Naive B cell (primary cell): ENCODE data around the gene KLHL35. TPM values are rescaled to one million over a fixed set of nuclear protein-coding genes. Genes with fewer than 3 reads are reported as not detected.
A peak's percentile ranks its signal among the peaks of the same experiment; 100 is the strongest.

Experiments used
- ATAC-seq, 2 donors: fragments of 150-1000 bp; cut with Tn5 transposase; 2 replicates each; pipeline ENCODE4 v1.10.0; 2021; ENCODE audit warnings: low read depth in 2 of 2, mild to moderate bottlenecking in 2 of 2, moderate library complexity in 2 of 2
- DNase-seq: peaks from one replicate; pipeline ENCODE4 v3.0.0; 2022
- H3K27ac Mint-ChIP-seq, 6 donors: one replicate each; pipeline ENCODE4 v1.8.0; 2020 to 2022; ENCODE audit warnings: mild to moderate bottlenecking in 6 of 6, mixed read lengths in 6 of 6, moderate library complexity in 5 of 6, inconsistent platforms in 2 of 6
- H3K27me3 Mint-ChIP-seq, 3 donors: one replicate each; pipeline ENCODE4 v1.8.0; 2021 to 2022; ENCODE audit warnings: mixed read lengths in 3 of 3, mild to moderate bottlenecking in 1 of 3
- H3K36me3 Mint-ChIP-seq, 2 donors: one replicate each; pipeline ENCODE4 v1.8.0; 2020 to 2022; ENCODE audit warnings: mixed read lengths in 2 of 2, inconsistent platforms in 1 of 2, mild to moderate bottlenecking in 1 of 2
- H3K4me1 Mint-ChIP-seq, 3 donors: one replicate each; pipeline ENCODE4 v1.8.0; 2020 to 2022; ENCODE audit warnings: mixed read lengths in 3 of 3, inconsistent platforms in 1 of 3, mild to moderate bottlenecking in 1 of 3, moderate library complexity in 1 of 3
- H3K4me3 Mint-ChIP-seq, 8 donors: one replicate each; pipeline ENCODE4 v1.8.0; 2020 to 2022; ENCODE audit warnings: mild to moderate bottlenecking in 8 of 8, mixed read lengths in 8 of 8, moderate library complexity in 8 of 8, inconsistent platforms in 2 of 8
- H3K9me3 Mint-ChIP-seq, 7 donors: one replicate each; pipeline ENCODE4 v1.8.0; 2020 to 2022; ENCODE audit warnings: mixed read lengths in 7 of 7, mild to moderate bottlenecking in 5 of 7, inconsistent platforms in 2 of 7, moderate library complexity in 1 of 7
- polyA plus RNA-seq, 6 donors: library from polyadenylated mRNA; unstranded; fragments of 300-500 nt; fragmentation: Illumina TruSeq; gene quantifications; one replicate each; pipeline ENCODE4 v1.2.3, GENCODE V29; 2021; ENCODE audit warnings: low read depth in 6 of 6

The KLHL35 gene
- polyA plus RNA-seq, 6 donors from 2014 or later = 0.48 to 0.74 TPM; not detected in 4

DNA sequence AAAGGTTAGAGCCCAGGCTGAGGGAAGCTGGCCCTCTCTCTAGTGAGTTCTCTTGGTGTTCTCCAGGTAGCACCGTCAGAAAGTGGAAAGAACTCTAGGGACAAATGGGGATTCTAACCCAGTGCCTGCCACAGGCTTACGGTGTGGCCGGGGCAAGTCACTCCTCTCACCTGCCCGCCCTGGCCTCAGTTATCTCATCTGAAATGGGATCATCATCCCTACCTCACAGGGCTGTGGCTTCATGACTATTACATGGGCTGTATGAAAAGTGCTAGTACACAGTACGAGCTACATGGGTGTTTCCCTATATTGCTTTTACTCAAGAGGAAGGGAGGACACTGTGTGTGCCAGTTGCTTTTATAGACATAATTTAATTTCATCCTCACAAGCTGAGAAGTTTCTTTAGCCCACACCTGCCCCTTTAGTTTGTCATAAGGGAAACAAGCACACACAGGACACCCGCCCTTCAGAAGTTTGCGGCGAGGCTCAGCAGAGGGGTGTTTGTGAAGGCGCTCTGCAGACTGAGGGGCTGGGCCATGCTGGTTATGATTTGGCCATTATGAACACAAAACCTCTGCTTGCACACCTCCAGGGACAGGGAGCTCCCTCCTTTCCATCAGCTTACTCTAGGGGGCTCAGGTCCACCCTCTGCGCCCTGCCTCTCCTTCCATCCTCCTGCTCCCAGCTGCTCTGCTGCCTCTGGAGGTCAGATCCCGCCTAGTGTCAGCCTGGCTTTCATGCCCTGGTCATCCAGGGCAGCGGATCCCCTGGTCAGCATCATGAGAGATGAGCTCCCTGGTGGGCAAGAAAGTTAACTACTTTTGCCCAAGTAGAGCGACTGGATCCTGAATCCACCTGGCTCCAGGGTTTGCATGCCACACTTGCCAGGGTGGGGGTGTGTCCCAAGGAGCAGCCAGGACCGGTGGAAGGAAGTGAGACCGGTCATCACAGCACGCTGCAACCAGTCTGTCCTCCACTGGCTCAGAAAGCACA lies 1.2 kb downstream of the KLHL35 start:
- Mint-ChIP-seq H3K4me3 (peak overlapping the region; percentile 56 to 87 (median 66)), H3K27me3 (peaks cover 52 to 82% (median 72%) of the 10 kb centered on the region in 3 donors), H3K4me1 (peaks cover 22 to 26% (median 24%) of the 10 kb centered on the region in 3 donors), H3K27ac (no peak overlapping the region), H3K9me3 (peaks cover 0 to 9% (median 3%) of the 10 kb centered on the region in 7 donors), H3K36me3 (peaks cover 0 to 9% of the 10 kb centered on the region in 2 donors)
- no peak for ATAC-seq
- no peak for DNase-seq

DNA sequence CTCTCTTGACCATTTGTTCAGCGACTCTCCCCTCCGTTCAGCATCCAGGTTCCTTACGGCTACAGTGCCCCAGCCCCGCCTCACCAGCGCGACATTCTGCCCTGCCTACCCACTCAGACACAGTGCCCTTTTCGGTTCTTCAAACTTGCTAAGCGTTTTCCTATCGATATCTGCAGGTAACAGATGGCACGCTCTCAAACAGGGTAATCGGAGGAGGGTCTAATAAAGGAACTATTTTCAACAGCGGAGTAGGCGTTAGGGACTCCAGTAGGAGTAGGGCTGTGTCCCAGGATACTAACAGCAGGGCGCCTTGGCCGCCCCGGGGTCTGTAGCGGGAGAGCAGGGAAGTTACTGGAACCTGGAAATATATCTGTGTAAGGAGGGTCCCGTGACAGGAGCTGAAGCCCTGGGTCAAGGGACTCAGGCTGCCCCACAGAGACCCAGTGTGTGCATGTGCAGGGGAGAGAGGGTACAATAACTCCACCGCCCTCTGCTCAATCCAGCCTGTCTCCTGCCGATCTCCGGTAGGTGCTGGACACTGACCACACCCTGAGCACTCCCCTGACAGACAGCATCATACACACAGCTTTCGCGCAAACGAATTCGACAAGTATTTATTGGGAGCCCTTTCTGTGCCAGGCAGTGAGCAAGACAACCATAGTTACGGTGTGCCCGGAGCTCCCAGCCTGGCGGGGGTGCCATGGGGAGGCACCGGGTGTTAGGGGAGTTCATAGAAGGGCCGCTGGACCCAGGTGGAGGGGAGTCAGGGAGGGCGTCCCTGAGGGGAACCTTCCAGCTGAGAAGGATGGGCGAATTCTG lies 2.1 kb downstream of the KLHL35 start:
- H3K27ac Mint-ChIP-seq = peak overlapping the region in 2 of 6 donors; percentile 32 to 74
- H3K9me3 Mint-ChIP-seq = peaks cover 0 to 9% (median 3%) of the 10 kb centered on the region in 7 donors
- ATAC-seq = peak; percentile 13 to 18
- DNase-seq = no peak
- H3K4me3 Mint-ChIP-seq = peak overlapping the region; percentile 74 to 95 (median 86)
- peaks cover 22 to 26% (median 24%) of the 10 kb centered on the region in 3 donors for H3K4me1 Mint-ChIP-seq
- peaks cover 0 to 9% of the 10 kb centered on the region in 2 donors for H3K36me3 Mint-ChIP-seq
- peaks cover 43 to 85% (median 72%) of the 10 kb centered on the region in 3 donors for H3K27me3 Mint-ChIP-seq

DNA sequence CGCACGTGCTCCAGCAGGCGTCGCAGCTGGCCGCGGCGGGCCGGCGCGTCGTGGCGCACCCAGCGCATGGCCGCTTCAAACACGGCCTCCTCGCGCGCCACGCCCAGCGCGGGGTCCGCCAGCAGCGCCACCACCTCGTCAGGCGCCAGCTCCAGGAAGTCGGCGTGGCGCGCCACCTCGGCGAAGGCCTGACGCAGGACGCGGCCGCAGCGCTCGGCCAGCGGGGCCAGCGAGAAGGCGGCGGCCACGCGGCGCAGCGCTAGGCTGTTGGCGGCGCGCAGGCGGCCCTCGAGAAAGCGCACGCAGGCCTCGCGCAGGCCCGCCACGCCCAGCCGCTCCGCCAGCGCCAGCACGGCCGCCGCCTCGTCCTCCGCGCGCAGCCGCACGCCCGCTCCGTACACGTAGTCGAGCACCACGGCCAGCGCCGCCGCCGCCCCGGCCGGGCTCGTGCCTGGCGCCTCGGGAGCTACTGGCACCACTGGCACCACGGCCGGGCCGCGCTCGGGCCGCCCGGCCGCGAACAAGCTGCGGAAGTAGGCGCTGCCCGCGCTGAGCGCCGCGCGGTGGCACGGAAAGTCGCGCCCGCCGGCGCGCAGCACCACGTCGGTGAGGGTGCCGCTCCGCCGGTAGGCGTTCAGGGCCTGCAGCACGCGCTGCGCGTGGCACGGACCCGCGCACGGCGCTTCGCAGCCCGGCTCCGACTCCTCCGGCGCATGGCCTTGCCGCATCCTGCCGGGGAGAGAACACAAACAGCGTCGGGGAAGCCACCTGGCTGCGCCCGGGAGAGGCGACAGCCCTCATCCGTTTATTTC lies 2.9 kb downstream of the KLHL35 start:
- Mint-ChIP-seq H3K4me1 (peaks cover 22 to 26% (median 24%) of the 10 kb centered on the region in 3 donors), H3K4me3 (peak overlapping the region; percentile 80 to 95 (median 86)), H3K27me3 (peaks cover 40 to 77% (median 72%) of the 10 kb centered on the region in 3 donors), H3K9me3 (peaks cover 0 to 9% (median 3%) of the 10 kb centered on the region in 7 donors), H3K36me3 (peaks cover 0 to 9% of the 10 kb centered on the region in 2 donors), H3K27ac (peak overlapping the region in 2 of 6 donors; percentile 32 to 74)
- peak; percentile 42 for DNase-seq
- peak; percentile 50 to 54 for ATAC-seq

DNA sequence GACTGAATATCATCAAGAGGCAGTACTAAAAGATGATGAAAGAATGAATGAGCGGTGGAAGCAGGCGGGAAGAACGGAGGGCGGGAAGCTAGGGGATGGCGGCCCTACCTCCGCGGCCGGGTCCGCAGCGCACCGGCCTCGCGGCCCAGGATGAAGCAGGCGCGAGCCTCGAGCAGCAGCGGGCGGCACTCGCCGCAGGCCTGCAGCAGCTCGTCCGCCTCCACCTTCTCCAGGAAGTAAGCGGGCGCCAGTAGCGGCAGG lies 3.4 kb downstream of the KLHL35 start:
- DNase-seq (no peak), ATAC-seq (no peak)
- Mint-ChIP-seq H3K9me3 (peaks cover 0 to 9% (median 3%) of the 10 kb centered on the region in 7 donors), H3K4me1 (peaks cover 22 to 26% (median 24%) of the 10 kb centered on the region in 3 donors), H3K4me3 (peak overlapping the region; percentile 63 to 90 (median 83)), H3K27ac (no peak overlapping the region), H3K36me3 (peaks cover 0 to 9% of the 10 kb centered on the region in 2 donors), H3K27me3 (peaks cover 40 to 73% (median 68%) of the 10 kb centered on the region in 3 donors)

DNA sequence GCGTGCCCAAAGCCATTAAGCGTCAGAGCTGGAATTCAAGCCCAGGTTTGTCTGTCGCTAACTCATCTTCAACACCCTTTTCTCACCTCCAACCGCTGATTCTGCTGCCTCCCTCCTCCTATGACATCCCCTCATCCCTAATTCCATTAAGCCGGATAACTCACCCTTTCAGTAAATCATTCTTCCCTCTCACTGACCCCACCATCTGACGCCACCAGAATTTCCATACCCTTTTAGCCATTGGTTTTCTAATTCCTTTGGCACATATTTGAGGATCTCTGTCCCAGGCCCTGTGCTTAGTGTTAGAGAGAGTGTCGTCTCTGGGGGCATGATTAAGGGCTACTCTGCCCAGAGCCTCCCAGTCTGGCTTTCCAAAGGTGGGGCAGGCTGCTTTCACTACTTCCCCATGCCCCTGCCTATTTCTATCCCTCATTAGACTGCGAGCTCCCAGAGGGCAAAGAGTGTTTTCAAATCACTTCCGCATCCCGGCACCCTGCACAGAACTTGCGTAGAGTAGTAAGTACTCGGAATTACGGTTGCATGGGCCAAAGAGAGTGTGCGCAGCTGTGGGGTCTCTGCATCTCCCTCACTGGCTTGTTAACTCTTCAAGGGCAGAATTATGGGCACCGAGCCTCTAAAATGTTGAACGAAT lies 3.9 kb downstream of the KLHL35 start:
- peak overlapping the region; percentile 78 to 90 (median 84) for H3K4me3 Mint-ChIP-seq
- H3K36me3 Mint-ChIP-seq = peaks cover 0 to 9% of the 10 kb centered on the region in 2 donors
- peaks cover 0 to 9% (median 3%) of the 10 kb centered on the region in 7 donors for H3K9me3 Mint-ChIP-seq
- no peak for ATAC-seq
- DNase-seq = no peak
- H3K4me1 Mint-ChIP-seq = peaks cover 22 to 26% (median 24%) of the 10 kb centered on the region in 3 donors
- H3K27me3 Mint-ChIP-seq = peaks cover 40 to 68% (median 64%) of the 10 kb centered on the region in 3 donors
- H3K27ac Mint-ChIP-seq = peak overlapping the region in 1 of 6 donors; percentile 63

DNA sequence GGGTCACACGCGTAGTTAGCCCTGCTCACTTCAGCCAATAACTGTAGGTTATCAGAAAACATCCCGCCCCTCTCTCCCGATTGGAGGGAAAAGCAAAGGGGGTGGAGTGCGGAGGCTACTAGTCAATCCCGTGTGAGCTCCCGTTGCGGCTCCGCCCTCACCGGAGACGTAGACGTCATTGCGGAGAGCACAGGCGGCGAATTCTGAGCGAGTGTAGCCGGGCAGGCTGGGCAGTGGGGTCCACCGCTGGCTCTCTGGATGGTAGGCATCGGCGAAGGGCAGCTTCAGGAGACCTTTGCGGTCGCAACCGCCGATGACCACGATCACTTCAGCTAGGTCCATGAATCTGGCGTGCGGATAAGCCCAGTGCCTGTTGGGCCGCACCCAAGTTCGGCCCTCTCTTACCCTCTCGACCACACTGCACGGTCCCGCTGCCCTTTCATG lies 4.7 kb downstream of the KLHL35 start:
- H3K36me3 Mint-ChIP-seq = peaks cover 0 to 9% of the 10 kb centered on the region in 2 donors
- DNase-seq = peak; percentile 57
- peaks cover 0 to 9% (median 3%) of the 10 kb centered on the region in 7 donors for H3K9me3 Mint-ChIP-seq
- H3K4me3 Mint-ChIP-seq = peak overlapping the region; percentile 67 to 90 (median 84)
- H3K27ac Mint-ChIP-seq = no peak overlapping the region
- H3K27me3 Mint-ChIP-seq = peaks cover 38 to 60% (median 55%) of the 10 kb centered on the region in 3 donors
- ATAC-seq = peak; percentile 77 to 87
- H3K4me1 Mint-ChIP-seq = peaks cover 22 to 26% (median 24%) of the 10 kb centered on the region in 3 donors

DNA sequence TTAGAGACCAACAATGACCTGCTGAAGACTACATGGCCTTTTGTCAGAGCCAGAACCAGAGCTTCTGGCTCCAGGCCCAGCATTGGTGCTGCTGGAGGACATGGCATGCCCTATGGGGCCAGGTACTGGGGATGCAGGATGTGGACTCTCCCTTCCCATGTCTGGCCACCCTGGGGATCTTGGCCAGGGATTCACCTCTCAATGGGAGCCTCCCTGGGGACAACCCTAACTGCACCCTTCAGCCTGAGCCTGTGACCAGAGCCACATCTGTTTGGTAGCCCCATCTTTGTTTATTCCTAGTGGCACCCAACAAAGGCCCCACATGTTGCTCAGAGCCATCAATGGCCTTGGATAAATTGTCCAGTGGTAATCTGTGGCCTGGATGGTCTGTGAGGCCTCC lies 5.8 kb downstream of the KLHL35 start:
- no peak overlapping the region for H3K4me3 Mint-ChIP-seq
- peaks cover 0 to 9% (median 3%) of the 10 kb centered on the region in 7 donors for H3K9me3 Mint-ChIP-seq
- peaks cover 0 to 9% of the 10 kb centered on the region in 2 donors for H3K36me3 Mint-ChIP-seq
- no peak overlapping the region for H3K27ac Mint-ChIP-seq
- DNase-seq (no peak), ATAC-seq (no peak)
- peaks cover 22 to 26% (median 24%) of the 10 kb centered on the region in 3 donors for H3K4me1 Mint-ChIP-seq
- H3K27me3 Mint-ChIP-seq = peaks cover 35 to 49% (median 44%) of the 10 kb centered on the region in 3 donors

DNA sequence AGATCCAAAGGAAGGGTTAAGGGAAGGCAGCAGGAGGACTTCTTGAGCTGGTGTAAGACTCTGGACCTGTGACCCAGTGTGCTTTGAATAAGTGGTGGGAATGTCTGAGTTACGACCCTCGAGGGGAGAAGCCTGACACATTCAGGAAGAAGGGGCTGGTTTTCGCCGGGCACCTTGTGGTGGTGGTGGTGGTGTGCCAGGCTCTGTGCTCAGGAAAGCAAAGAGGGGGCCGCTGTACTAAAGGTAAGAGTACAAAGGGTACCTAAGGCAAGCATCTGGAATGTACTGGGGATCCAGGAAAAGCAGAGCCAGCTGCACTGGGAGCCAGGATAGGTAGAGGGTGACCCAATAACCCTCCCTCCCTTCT lies 6.3 kb downstream of the KLHL35 start:
- Mint-ChIP-seq H3K27me3 (peaks cover 30 to 44% (median 39%) of the 10 kb centered on the region in 3 donors), H3K9me3 (peaks cover 0 to 9% (median 3%) of the 10 kb centered on the region in 7 donors), H3K27ac (no peak overlapping the region), H3K36me3 (peaks cover 0 to 9% of the 10 kb centered on the region in 2 donors), H3K4me3 (no peak overlapping the region), H3K4me1 (peaks cover 22 to 26% (median 24%) of the 10 kb centered on the region in 3 donors)
- no peak for DNase-seq
- ATAC-seq = no peak

DNA sequence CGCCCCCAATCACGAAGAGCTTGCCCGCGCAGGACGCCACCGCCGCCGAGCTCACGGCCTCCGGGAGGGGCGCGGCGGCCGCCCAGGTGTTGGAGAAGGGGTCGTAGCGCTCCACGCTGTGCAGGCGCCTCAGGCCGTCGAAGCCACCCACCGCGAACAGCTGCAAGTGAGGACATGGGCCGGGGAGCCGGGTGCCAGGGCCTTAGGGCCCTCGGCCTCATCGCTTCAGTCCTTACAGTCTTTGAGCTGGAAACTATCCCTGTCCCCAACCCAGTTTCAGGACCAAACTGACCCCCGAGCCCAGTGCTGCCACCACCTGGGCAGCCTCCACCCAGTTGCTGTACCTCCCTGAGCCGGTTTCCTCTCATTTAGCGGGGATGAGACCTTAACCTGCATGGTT lies 7.6 kb downstream of the KLHL35 start:
- H3K9me3 Mint-ChIP-seq = peaks cover 0 to 9% (median 3%) of the 10 kb centered on the region in 7 donors
- no peak overlapping the region for H3K27ac Mint-ChIP-seq
- DNase-seq = no peak
- peaks cover 0 to 9% of the 10 kb centered on the region in 2 donors for H3K36me3 Mint-ChIP-seq
- H3K4me1 Mint-ChIP-seq = peaks cover 12 to 17% (median 14%) of the 10 kb centered on the region in 3 donors
- no peak overlapping the region for H3K4me3 Mint-ChIP-seq
- no peak for ATAC-seq
- peaks cover 17 to 32% (median 27%) of the 10 kb centered on the region in 3 donors for H3K27me3 Mint-ChIP-seq

DNA sequence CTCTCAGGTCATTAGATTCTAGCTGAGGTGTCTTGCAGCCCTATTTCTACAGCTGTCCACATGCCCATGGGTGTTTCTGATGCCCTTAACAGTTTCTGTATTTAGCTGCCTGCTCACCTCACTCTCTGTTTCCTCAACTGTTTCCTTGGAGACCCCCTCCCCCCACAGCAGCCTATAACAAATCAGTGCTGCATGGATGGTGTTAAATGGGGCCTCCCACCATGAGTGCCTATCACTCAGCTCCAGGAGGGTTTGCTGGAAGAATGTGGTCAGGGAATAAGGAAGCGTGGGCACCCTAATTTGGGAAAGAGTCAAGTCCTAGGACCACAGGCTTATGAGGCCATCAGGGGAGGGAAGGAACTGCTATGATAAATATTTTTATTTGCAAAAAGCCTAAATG lies 8.6 kb downstream of the KLHL35 start:
- DNase-seq = no peak
- peaks cover 0 to 8% of the 10 kb centered on the region in 2 donors for H3K36me3 Mint-ChIP-seq
- no peak overlapping the region for H3K27ac Mint-ChIP-seq
- H3K4me1 Mint-ChIP-seq = peaks cover 11 to 14% (median 12%) of the 10 kb centered on the region in 3 donors
- ATAC-seq = no peak
- peaks cover 16 to 28% (median 22%) of the 10 kb centered on the region in 3 donors for H3K27me3 Mint-ChIP-seq
- H3K9me3 Mint-ChIP-seq = peaks cover 0 to 7% (median 2%) of the 10 kb centered on the region in 7 donors
- H3K4me3 Mint-ChIP-seq = peak overlapping the region in 1 of 8 donors; percentile 6

DNA sequence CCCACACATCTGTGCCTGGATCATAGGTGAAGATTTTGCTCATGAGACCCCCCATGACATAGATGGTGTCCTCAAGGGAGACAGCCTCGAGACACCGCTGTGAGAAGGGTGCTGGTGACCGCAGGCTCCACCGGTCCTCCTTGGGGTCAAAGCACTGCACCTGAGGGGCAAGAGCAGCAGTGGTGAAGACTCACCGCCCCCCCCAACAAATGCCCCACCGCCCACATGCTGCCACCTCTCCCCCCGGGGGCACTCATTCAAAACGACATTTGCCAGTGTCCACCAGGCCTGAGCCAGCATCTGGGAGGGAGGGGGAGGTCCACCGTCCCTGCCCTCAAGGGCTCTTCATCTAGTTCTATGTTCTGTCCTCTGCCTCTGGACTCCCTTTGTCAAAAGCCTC lies 9.3 kb downstream of the KLHL35 start:
- Mint-ChIP-seq H3K4me3 (no peak overlapping the region), H3K36me3 (peaks cover 0 to 1% of the 10 kb centered on the region in 2 donors), H3K27ac (peak overlapping the region in 1 of 6 donors; percentile 65), H3K27me3 (peaks cover 10 to 21% (median 16%) of the 10 kb centered on the region in 3 donors), H3K4me1 (peaks cover 4 to 8% (median 6%) of the 10 kb centered on the region in 3 donors), H3K9me3 (peaks cover 0 to 1% (median 0%) of the 10 kb centered on the region in 7 donors)
- no peak for ATAC-seq
- DNase-seq = no peak
